Measurements from ENCODE around the gene MLXIP. TPM values are rescaled to one million over a fixed set of nuclear protein-coding genes. Genes with fewer than 3 reads are reported as not detected.

MLXIP gene
- total and polyA plus RNA-seq, 12 donors = 11.5 to 37.9 (median 20.9) TPM

DNA sequence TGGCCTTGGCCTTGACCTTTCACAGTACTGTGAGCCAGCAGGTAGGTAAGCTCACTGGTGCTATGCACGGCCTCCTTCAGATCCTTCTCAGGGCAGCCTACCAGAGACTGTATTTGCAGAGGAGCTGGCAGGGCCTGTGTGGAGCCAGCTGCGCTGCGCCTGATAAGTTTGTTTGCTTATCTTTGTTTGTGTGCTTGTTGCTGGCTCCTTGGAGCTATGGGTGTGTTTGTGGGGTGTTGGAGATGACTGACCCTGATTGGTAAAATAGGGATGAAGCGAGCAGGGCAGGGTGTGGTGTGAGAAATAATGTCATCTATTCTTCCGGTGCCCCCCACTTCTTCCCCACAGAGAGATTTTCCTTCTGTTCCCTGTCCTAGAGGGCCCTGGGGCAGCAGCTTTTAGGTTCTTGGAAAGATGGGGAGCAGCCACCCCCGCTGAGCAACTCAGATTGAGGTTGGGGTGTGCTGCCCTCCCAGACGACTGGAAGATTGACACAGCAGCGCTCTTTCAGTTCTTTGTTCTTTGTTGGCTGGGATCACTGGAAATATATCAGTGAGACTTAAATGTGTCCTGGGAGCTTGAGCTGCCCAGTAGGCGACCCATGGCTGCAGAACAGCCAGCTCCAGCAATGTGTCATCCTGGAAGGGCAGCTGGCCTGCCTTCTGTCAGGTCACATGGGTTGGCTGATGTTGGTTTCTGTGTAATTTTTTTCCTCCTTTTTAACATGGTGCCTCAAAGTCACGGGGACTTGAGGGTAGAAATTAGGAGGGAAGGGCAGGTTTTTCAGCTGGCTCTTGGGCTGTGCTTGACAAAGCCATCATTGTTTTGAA is 19.6 kb downstream of the MLXIP start:
- intact Hi-C loops (cut with DNase I) = loop anchor here in 2 of 10 donors (2.0 kb wide), 1 partner anchor 17 kb away; no protein-coding TSS in a partner anchor
- Histone ChIP-seq H3K27ac (peak overlapping the region; percentile 61 to 91 (median 83)), H3K4me3 (peak overlapping the region in 4 of 10 donors; percentile 1 to 25 (median 16)), H3K27me3 (no peaks in the 10 kb centered on the region), H3K36me3 (no peaks in the 10 kb centered on the region), H3K9me3 (no peaks in the 10 kb centered on the region), H3K4me1 (peaks cover 16 to 91% (median 70%) of the 10 kb centered on the region in 9 donors)
- ATAC-seq (peak; percentile 86 to 93 (median 91)), DNase-seq (peak; percentile 69 to 73)
- TF ChIP-seq, protein P1, sequence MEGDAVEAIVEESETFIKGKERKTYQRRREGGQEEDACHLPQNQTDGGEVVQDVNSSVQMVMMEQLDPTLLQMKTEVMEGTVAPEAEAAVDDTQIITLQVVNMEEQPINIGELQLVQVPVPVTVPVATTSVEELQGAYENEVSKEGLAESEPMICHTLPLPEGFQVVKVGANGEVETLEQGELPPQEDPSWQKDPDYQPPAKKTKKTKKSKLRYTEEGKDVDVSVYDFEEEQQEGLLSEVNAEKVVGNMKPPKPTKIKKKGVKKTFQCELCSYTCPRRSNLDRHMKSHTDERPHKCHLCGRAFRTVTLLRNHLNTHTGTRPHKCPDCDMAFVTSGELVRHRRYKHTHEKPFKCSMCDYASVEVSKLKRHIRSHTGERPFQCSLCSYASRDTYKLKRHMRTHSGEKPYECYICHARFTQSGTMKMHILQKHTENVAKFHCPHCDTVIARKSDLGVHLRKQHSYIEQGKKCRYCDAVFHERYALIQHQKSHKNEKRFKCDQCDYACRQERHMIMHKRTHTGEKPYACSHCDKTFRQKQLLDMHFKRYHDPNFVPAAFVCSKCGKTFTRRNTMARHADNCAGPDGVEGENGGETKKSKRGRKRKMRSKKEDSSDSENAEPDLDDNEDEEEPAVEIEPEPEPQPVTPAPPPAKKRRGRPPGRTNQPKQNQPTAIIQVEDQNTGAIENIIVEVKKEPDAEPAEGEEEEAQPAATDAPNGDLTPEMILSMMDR (IDR thresholded peaks at IDR 0.05) = no peak
- WGBS, 2 donors = 17 to 28% methylated on average over 10 of the region's 10 CpGs

DNA sequence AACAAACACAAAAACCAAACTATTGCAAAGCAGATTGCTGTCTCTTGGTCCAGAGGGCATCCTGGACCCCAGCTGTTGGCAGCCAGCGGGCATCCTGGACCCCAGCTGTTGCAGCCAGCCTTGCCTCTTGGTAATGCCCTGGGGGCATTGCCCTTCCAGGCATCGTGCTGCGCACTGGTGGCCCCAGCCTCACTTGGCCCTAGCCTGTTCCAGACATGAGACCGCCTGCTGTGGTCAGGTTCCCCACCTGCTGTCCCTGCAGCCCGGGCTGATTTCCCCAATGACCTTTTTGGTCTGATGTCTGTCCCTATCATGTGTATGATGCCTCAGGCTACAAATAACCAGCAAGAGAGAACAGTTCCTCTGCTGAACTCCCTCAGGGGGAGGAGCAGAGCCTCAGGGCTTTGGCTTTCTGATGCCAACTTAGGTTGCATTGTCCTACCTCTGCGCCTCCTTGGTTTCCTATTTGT is 20.8 kb downstream of the MLXIP start:
- WGBS, 2 donors = 87 to 88% methylated on average over 6 of the region's 6 CpGs
- intact Hi-C loops (cut with DNase I) = loop anchor here in 1 of 10 donors (2.0 kb wide), 1 partner anchor 19 kb away; no protein-coding TSS in a partner anchor
- DNase-seq (no peak), ATAC-seq (peak in 4 of 8 donors; percentile 14 to 42 (median 28))
- Histone ChIP-seq H3K9me3 (no peaks in the 10 kb centered on the region), H3K36me3 (no peaks in the 10 kb centered on the region), H3K4me1 (peaks cover 16 to 100% (median 71%) of the 10 kb centered on the region in 9 donors), H3K27me3 (no peaks in the 10 kb centered on the region), H3K27ac (peak overlapping the region in 9 of 10 donors; percentile 61 to 91 (median 82)), H3K4me3 (no peak overlapping the region)
- TF ChIP-seq, protein P1 (IDR thresholded peaks at IDR 0.05) = no peak

DNA sequence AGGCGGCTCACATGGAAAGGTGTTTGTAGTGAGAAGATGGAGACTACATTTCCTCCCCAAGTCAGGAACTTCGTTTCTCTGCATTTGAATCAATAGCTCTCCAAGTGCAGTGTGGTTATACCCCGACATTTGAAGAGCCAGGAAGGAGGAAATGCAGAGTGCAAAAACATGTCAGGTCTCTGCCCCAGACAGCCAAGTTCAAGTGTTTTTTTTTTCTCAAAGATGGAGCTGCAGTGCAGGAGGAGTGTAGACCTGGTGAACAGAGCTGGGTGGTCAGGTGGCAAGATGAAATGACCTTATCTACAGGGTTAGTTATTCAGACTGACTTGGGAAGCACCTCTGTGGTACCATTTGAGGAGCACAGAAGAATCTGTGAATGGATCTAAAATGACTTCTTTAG is 21.3 kb downstream of the MLXIP start:
- no peak for ATAC-seq
- Histone ChIP-seq H3K27ac (peak overlapping the region in 8 of 10 donors; percentile 61 to 91 (median 84)), H3K4me1 (peaks cover 19 to 100% (median 77%) of the 10 kb centered on the region in 9 donors), H3K36me3 (no peaks in the 10 kb centered on the region), H3K27me3 (no peaks in the 10 kb centered on the region), H3K4me3 (no peak overlapping the region), H3K9me3 (no peaks in the 10 kb centered on the region)
- TF ChIP-seq, protein P1 (IDR thresholded peaks at IDR 0.05) = no peak
- WGBS, 2 donors = 48 to 56% methylated on average over 3 of the region's 3 CpGs
- intact Hi-C loops (cut with DNase I) = loop anchor here in 1 of 10 donors (2.0 kb wide), 1 partner anchor 19 kb away; no protein-coding TSS in a partner anchor
- no peak for DNase-seq

DNA sequence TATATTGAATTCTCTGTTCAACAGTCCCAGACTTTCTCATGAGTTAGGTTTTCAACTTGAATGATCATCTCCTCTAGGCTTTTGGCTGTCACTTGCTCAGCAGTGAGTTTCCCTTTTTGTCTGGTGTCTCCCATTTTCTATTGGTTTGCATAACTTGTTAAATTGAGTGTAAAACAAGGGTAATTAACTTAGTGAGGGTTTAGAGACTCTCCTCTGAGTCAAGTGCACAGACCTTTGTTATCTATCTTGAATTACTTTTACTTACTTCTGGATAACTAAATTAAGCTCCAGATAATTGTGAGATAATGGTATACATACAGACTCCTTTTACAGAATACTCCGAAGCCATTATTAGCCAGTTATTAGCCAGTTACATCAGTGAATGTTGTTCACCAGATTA is 22.0 kb downstream of the MLXIP start:
- Histone ChIP-seq H3K9me3 (no peaks in the 10 kb centered on the region), H3K36me3 (no peaks in the 10 kb centered on the region), H3K27ac (peak overlapping the region in 3 of 10 donors; percentile 0 to 91 (median 82)), H3K4me1 (peaks cover 19 to 100% (median 79%) of the 10 kb centered on the region in 9 donors), H3K27me3 (no peaks in the 10 kb centered on the region), H3K4me3 (no peak overlapping the region)
- no peak for DNase-seq
- 79 to 93% methylated on average over 1 of the region's 1 CpG for WGBS, 2 donors
- TF ChIP-seq, protein P1 (IDR thresholded peaks at IDR 0.05) = no peak
- intact Hi-C loops (cut with DNase I) = no loop called here
- ATAC-seq = no peak

All from heart right ventricle (tissue), 16 donors.